ENCODE results near the gene MLLT10. TPM values are rescaled to one million over a fixed set of nuclear protein-coding genes. Genes with fewer than 3 reads are reported as not detected.
"Not testable (repeated sequence)": the region's sequence is repeated elsewhere in the genome, so short reads cannot be mapped to it uniquely, and the experiment has no call there.

The MLLT10 gene
- polyA plus RNA-seq, 4 donors, result 8.9 to 34.3 (median 13.4) TPM

GRCh38 chr10:21707498-21707897, 173.5 kb downstream of the MLLT10 start:
- FAIRE-seq (no peak), DNase-seq (no peak)
- 95 to 99% (median 97%) methylated on average over 3 of the region's 3 CpGs for WGBS, 3 donors
- H3K4me3 ChIP-seq (ENCODE audit: low read depth in 1 of 3, low read length in 3 of 3), result no peak overlapping the region
- H3K9me3 ChIP-seq (ENCODE audit: control insufficient read depth in 2 of 2, insufficient read depth in 1 of 2, low read depth in 1 of 2, low read length in 1 of 2), result no peaks in the 10 kb centered on the region
- no peaks in the 10 kb centered on the region for H3K4me1 ChIP-seq (ENCODE audit: control insufficient read depth in 3 of 3, insufficient read depth in 2 of 3, low read depth in 1 of 3, low read length in 2 of 3)
- H3K36me3 ChIP-seq (ENCODE audit: control insufficient read depth in 3 of 3, insufficient read depth in 2 of 3, low read depth in 1 of 3, low read length in 3 of 3), result peaks cover 0 to 20% (median 4%) of the 10 kb centered on the region in 3 donors
- H3K27ac ChIP-seq (ENCODE audit: low read depth in 1 of 3, low read length in 2 of 3), result no peak overlapping the region
- H3K27me3 ChIP-seq (ENCODE audit: control insufficient read depth in 3 of 3, insufficient read depth in 3 of 3, low read length in 3 of 3), result no peaks in the 10 kb centered on the region

- 88 to 94% (median 89%) methylated on average over 4 of the region's 4 CpGs for WGBS, 3 donors
- Histone ChIP-seq H3K27ac (ENCODE audit: low read depth in 1 of 3, low read length in 2 of 3) (no peak overlapping the region), H3K9me3 (ENCODE audit: control insufficient read depth in 2 of 2, insufficient read depth in 1 of 2, low read depth in 1 of 2, low read length in 1 of 2) (no peaks in the 10 kb centered on the region), H3K27me3 (ENCODE audit: control insufficient read depth in 3 of 3, insufficient read depth in 3 of 3, low read length in 3 of 3) (no peaks in the 10 kb centered on the region), H3K4me3 (ENCODE audit: low read depth in 1 of 3, low read length in 3 of 3) (no peak overlapping the region), H3K4me1 (ENCODE audit: control insufficient read depth in 3 of 3, insufficient read depth in 2 of 3, low read depth in 1 of 3, low read length in 2 of 3) (no peaks in the 10 kb centered on the region), H3K36me3 (ENCODE audit: control insufficient read depth in 3 of 3, insufficient read depth in 2 of 3, low read depth in 1 of 3, low read length in 3 of 3) (peaks cover 0 to 22% (median 2%) of the 10 kb centered on the region in 3 donors)
- FAIRE-seq (no peak), DNase-seq (no peak)
Measured at GRCh38 chr10:21712975-21713374, 178.9 kb downstream of the MLLT10 start.

- no peak for FAIRE-seq
Measured at GRCh38 chr10:21715531-21716195, 181.6 kb downstream of the MLLT10 start.

GRCh38 chr10:21717437-21718054, 183.5 kb downstream of the MLLT10 start:
- H3K27me3 ChIP-seq (ENCODE audit: control insufficient read depth in 3 of 3, insufficient read depth in 3 of 3, low read length in 3 of 3); H3K27ac ChIP-seq (ENCODE audit: low read depth in 1 of 3, low read length in 2 of 3); DNase-seq; FAIRE-seq; H3K4me1 ChIP-seq (ENCODE audit: control insufficient read depth in 3 of 3, insufficient read depth in 2 of 3, low read depth in 1 of 3, low read length in 2 of 3); H3K4me3 ChIP-seq (ENCODE audit: low read depth in 1 of 3, low read length in 3 of 3); H3K9me3 ChIP-seq (ENCODE audit: control insufficient read depth in 2 of 2, insufficient read depth in 1 of 2, low read depth in 1 of 2, low read length in 1 of 2): not testable (repeated sequence)
- WGBS, 3 donors, result 90 to 96% (median 90%) methylated on average over 3 of the region's 3 CpGs
- H3K36me3 ChIP-seq (ENCODE audit: control insufficient read depth in 3 of 3, insufficient read depth in 2 of 3, low read depth in 1 of 3, low read length in 3 of 3), result peaks cover 0 to 16% (median 4%) of the 10 kb centered on the region in 3 donors

More at GRCh38 chr10:21715531-21716195, 181.6 kb downstream of the MLLT10 start:
- H3K27me3 ChIP-seq (ENCODE audit: control insufficient read depth in 3 of 3, insufficient read depth in 3 of 3, low read length in 3 of 3), result no peaks in the 10 kb centered on the region
- H3K27ac ChIP-seq (ENCODE audit: low read depth in 1 of 3, low read length in 2 of 3), result no peak overlapping the region
- no peaks in the 10 kb centered on the region for H3K4me1 ChIP-seq (ENCODE audit: control insufficient read depth in 3 of 3, insufficient read depth in 2 of 3, low read depth in 1 of 3, low read length in 2 of 3)
- H3K9me3 ChIP-seq (ENCODE audit: control insufficient read depth in 2 of 2, insufficient read depth in 1 of 2, low read depth in 1 of 2, low read length in 1 of 2), result no peaks in the 10 kb centered on the region
- no peak for DNase-seq
- 64 to 71% (median 70%) methylated on average over 2 of the region's 2 CpGs for WGBS, 3 donors
- H3K36me3 ChIP-seq (ENCODE audit: control insufficient read depth in 3 of 3, insufficient read depth in 2 of 3, low read depth in 1 of 3, low read length in 3 of 3), result peaks cover 0 to 23% (median 2%) of the 10 kb centered on the region in 3 donors
- no peak overlapping the region for H3K4me3 ChIP-seq (ENCODE audit: low read depth in 1 of 3, low read length in 3 of 3)

- no peaks in the 10 kb centered on the region for H3K27me3 ChIP-seq (ENCODE audit: control insufficient read depth in 3 of 3, insufficient read depth in 3 of 3, low read length in 3 of 3)
- 54 to 70% (median 67%) methylated on average over 1 of the region's 1 CpG for WGBS, 3 donors
- DNase-seq, result no peak
- H3K4me3 ChIP-seq (ENCODE audit: low read depth in 1 of 3, low read length in 3 of 3), result no peak overlapping the region
- peaks cover 0 to 12% (median 2%) of the 10 kb centered on the region in 3 donors for H3K36me3 ChIP-seq (ENCODE audit: control insufficient read depth in 3 of 3, insufficient read depth in 2 of 3, low read depth in 1 of 3, low read length in 3 of 3)
- peaks cover 0 to 6% (median 2%) of the 10 kb centered on the region in 3 donors for H3K4me1 ChIP-seq (ENCODE audit: control insufficient read depth in 3 of 3, insufficient read depth in 2 of 3, low read depth in 1 of 3, low read length in 2 of 3)
- FAIRE-seq, result no peak
- no peaks in the 10 kb centered on the region for H3K9me3 ChIP-seq (ENCODE audit: control insufficient read depth in 2 of 2, insufficient read depth in 1 of 2, low read depth in 1 of 2, low read length in 1 of 2)
- H3K27ac ChIP-seq (ENCODE audit: low read depth in 1 of 3, low read length in 2 of 3), result no peak overlapping the region
Measured at GRCh38 chr10:21719502-21719901, 185.5 kb downstream of the MLLT10 start.

- peaks cover 0 to 10% (median 2%) of the 10 kb centered on the region in 3 donors for H3K36me3 ChIP-seq (ENCODE audit: control insufficient read depth in 3 of 3, insufficient read depth in 2 of 3, low read depth in 1 of 3, low read length in 3 of 3)
- DNase-seq, result no peak
- H3K4me3 ChIP-seq (ENCODE audit: low read depth in 1 of 3, low read length in 3 of 3), result no peak overlapping the region
- no peaks in the 10 kb centered on the region for H3K27me3 ChIP-seq (ENCODE audit: control insufficient read depth in 3 of 3, insufficient read depth in 3 of 3, low read length in 3 of 3)
- peaks cover 2 to 11% (median 2%) of the 10 kb centered on the region in 3 donors for H3K4me1 ChIP-seq (ENCODE audit: control insufficient read depth in 3 of 3, insufficient read depth in 2 of 3, low read depth in 1 of 3, low read length in 2 of 3)
- 89 to 93% (median 92%) methylated on average over 3 of the region's 3 CpGs for WGBS, 3 donors
- H3K27ac ChIP-seq (ENCODE audit: low read depth in 1 of 3, low read length in 2 of 3), result no peak overlapping the region
- H3K9me3 ChIP-seq (ENCODE audit: control insufficient read depth in 2 of 2, insufficient read depth in 1 of 2, low read depth in 1 of 2, low read length in 1 of 2), result no peaks in the 10 kb centered on the region
- no peak for FAIRE-seq
Measured at GRCh38 chr10:21720090-21720489, 186.1 kb downstream of the MLLT10 start.

GRCh38 chr10:21721000-21721665, 187.1 kb downstream of the MLLT10 start:
- 79 to 80% (median 80%) methylated on average over 6 of the region's 6 CpGs for WGBS, 3 donors
- H3K27me3 ChIP-seq (ENCODE audit: control insufficient read depth in 3 of 3, insufficient read depth in 3 of 3, low read length in 3 of 3), result no peaks in the 10 kb centered on the region
- no peak for DNase-seq
- no peak overlapping the region for H3K27ac ChIP-seq (ENCODE audit: low read depth in 1 of 3, low read length in 2 of 3)
- H3K4me1 ChIP-seq (ENCODE audit: control insufficient read depth in 3 of 3, insufficient read depth in 2 of 3, low read depth in 1 of 3, low read length in 2 of 3), result peaks cover 2 to 16% (median 5%) of the 10 kb centered on the region in 3 donors
- H3K4me3 ChIP-seq (ENCODE audit: low read depth in 1 of 3, low read length in 3 of 3), result no peak overlapping the region
- no peaks in the 10 kb centered on the region for H3K9me3 ChIP-seq (ENCODE audit: control insufficient read depth in 2 of 2, insufficient read depth in 1 of 2, low read depth in 1 of 2, low read length in 1 of 2)
- no peak for FAIRE-seq
- H3K36me3 ChIP-seq (ENCODE audit: control insufficient read depth in 3 of 3, insufficient read depth in 2 of 3, low read depth in 1 of 3, low read length in 3 of 3), result peaks cover 0 to 10% (median 2%) of the 10 kb centered on the region in 3 donors

GRCh38 chr10:21722209-21722608, 188.2 kb downstream of the MLLT10 start:
- no peaks in the 10 kb centered on the region for H3K27me3 ChIP-seq (ENCODE audit: control insufficient read depth in 3 of 3, insufficient read depth in 3 of 3, low read length in 3 of 3)
- FAIRE-seq (no peak), DNase-seq (no peak)
- WGBS, 3 donors, result 92 to 100% (median 98%) methylated on average over 2 of the region's 2 CpGs
- H3K4me3 ChIP-seq (ENCODE audit: low read depth in 1 of 3, low read length in 3 of 3), result no peak overlapping the region
- no peaks in the 10 kb centered on the region for H3K9me3 ChIP-seq (ENCODE audit: control insufficient read depth in 2 of 2, insufficient read depth in 1 of 2, low read depth in 1 of 2, low read length in 1 of 2)
- H3K4me1 ChIP-seq (ENCODE audit: control insufficient read depth in 3 of 3, insufficient read depth in 2 of 3, low read depth in 1 of 3, low read length in 2 of 3), result peaks cover 4 to 17% (median 5%) of the 10 kb centered on the region in 3 donors
- no peak overlapping the region for H3K27ac ChIP-seq (ENCODE audit: low read depth in 1 of 3, low read length in 2 of 3)
- peaks cover 0 to 7% (median 2%) of the 10 kb centered on the region in 3 donors for H3K36me3 ChIP-seq (ENCODE audit: control insufficient read depth in 3 of 3, insufficient read depth in 2 of 3, low read depth in 1 of 3, low read length in 3 of 3)

Measured in small intestine (tissue), 7 donors.